ENCODE results near the gene THSD7B. TPM values are rescaled to one million over a fixed set of nuclear protein-coding genes. Genes with fewer than 3 reads are reported as not detected.

The THSD7B gene
- total RNA-seq, 1 donor from 2014 or later, result 0.19 TPM

- H3K36me3 Mint-ChIP-seq (ENCODE audit: low read depth), result no peaks in the 10 kb centered on the region
- H3K9me3 Mint-ChIP-seq, result no peaks in the 10 kb centered on the region
- DNase-seq (ENCODE audit: low read depth, low spot score), result no peak
- no peak overlapping the region for H3K4me3 Mint-ChIP-seq
- H3K27me3 Mint-ChIP-seq (ENCODE audit: low read depth), result peaks cover 19% of the 10 kb centered on the region
- H3K27ac Mint-ChIP-seq (ENCODE audit: unreplicated experiment), result no peak overlapping the region
- TF ChIP-seq CTCF (conservative IDR thresholded peaks at IDR 0.05), result no peak
- H3K4me1 Mint-ChIP-seq, result no peaks in the 10 kb centered on the region
These were observed 487.6 kb downstream of the THSD7B start for GRCh38 chr2:137252934-137253333.

GRCh38 chr2:137254052-137254451 is 488.7 kb downstream of the THSD7B start:
- peaks cover 19% of the 10 kb centered on the region for H3K27me3 Mint-ChIP-seq (ENCODE audit: low read depth)
- no peak overlapping the region for H3K27ac Mint-ChIP-seq (ENCODE audit: unreplicated experiment)
- DNase-seq (ENCODE audit: low read depth, low spot score), result no peak
- no peaks in the 10 kb centered on the region for H3K9me3 Mint-ChIP-seq
- no peak for TF ChIP-seq CTCF (conservative IDR thresholded peaks at IDR 0.05)
- no peaks in the 10 kb centered on the region for H3K4me1 Mint-ChIP-seq
- no peaks in the 10 kb centered on the region for H3K36me3 Mint-ChIP-seq (ENCODE audit: low read depth)
- H3K4me3 Mint-ChIP-seq, result no peak overlapping the region

DNA sequence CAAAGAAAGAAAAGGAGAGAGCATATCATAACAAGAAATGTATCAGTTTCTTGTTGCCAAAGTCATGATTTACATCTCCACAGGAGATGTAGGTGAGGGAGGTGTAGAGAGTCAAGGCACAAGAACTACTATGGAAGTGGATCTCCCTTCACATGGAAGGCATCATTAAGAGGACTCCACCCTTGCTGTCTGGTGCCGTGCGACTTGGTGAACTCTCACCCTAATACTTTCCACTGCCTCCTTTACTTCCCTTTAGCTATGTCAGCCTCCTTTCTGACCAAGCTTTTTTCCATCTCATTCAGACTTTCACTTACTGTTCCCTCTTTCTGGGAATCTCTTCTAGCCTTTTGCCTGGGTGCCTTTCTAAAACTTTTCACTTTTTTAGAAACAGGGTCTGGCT is 490.0 kb downstream of the THSD7B start:
- peaks cover 21% of the 10 kb centered on the region for H3K27me3 Mint-ChIP-seq (ENCODE audit: low read depth)
- H3K27ac Mint-ChIP-seq (ENCODE audit: unreplicated experiment), result no peak overlapping the region
- no peak for DNase-seq (ENCODE audit: low read depth, low spot score)
- H3K36me3 Mint-ChIP-seq (ENCODE audit: low read depth), result no peaks in the 10 kb centered on the region
- no peak for TF ChIP-seq CTCF (conservative IDR thresholded peaks at IDR 0.05)
- H3K9me3 Mint-ChIP-seq, result no peaks in the 10 kb centered on the region
- no peak overlapping the region for H3K4me3 Mint-ChIP-seq
- no peaks in the 10 kb centered on the region for H3K4me1 Mint-ChIP-seq

DNA sequence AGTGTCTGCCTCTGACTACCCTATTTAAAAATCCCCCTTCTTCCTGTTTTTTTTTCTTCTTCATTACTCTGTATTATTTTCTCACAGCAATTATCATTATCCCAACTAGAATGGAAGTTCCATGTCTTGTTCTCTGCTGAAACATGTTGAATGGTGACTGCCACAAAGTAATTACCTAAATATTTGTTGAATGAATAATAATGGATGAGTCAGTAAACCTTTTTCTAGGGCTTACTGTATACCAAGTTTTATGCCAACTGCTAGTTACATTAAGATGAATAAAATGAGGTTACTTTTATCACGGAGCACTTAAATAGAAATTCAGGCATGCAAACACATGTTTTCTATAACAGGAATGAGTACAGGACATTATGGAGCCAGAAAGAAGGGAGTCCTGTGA is 490.6 kb downstream of the THSD7B start:
- no peak for TF ChIP-seq CTCF (conservative IDR thresholded peaks at IDR 0.05)
- Mint-ChIP-seq H3K27me3 (ENCODE audit: low read depth) (peaks cover 21% of the 10 kb centered on the region), H3K4me3 (no peak overlapping the region), H3K9me3 (no peaks in the 10 kb centered on the region), H3K27ac (ENCODE audit: unreplicated experiment) (no peak overlapping the region), H3K36me3 (ENCODE audit: low read depth) (no peaks in the 10 kb centered on the region), H3K4me1 (no peaks in the 10 kb centered on the region)
- no peak for DNase-seq (ENCODE audit: low read depth, low spot score)

- Mint-ChIP-seq H3K4me3 (no peak overlapping the region), H3K27me3 (ENCODE audit: low read depth) (peaks cover 11% of the 10 kb centered on the region), H3K4me1 (no peaks in the 10 kb centered on the region), H3K9me3 (no peaks in the 10 kb centered on the region), H3K36me3 (ENCODE audit: low read depth) (no peaks in the 10 kb centered on the region), H3K27ac (ENCODE audit: unreplicated experiment) (no peak overlapping the region)
- DNase-seq (ENCODE audit: low read depth, low spot score), result no peak
- no peak for TF ChIP-seq CTCF (conservative IDR thresholded peaks at IDR 0.05)
These were observed 496.7 kb downstream of the THSD7B start for GRCh38 chr2:137261881-137262585.

Data from neural crest cell (in vitro differentiated cells).